ENCODE data around the gene ABO.

Gene ABO

DNA sequence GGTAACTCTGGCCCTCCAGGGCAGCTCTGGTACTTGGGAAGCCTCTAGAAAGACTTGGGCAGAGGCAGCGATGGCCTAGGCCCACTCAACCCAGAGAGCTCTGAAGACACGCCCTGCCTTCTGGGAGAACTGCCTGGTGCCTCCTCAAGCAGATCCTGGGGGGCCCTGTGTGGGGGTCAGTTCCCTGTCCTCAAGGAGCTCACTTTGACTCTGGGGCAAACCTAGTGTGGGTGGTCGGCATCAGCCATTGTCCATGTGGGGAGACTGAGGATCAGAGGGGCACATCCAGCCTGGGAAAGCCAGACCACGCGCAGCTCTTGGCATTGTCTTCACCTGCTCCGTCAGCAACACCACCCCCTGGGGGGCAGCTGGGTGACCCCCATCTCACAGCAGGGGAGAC is 28.0 kb downstream of the ABO start:
- H3K27ac ChIP-seq (ENCODE audit: low read depth, low read length) = no peak overlapping the region
- H3K79me2 ChIP-seq (ENCODE audit: control insufficient read depth, low read length) = no peaks in the 10 kb centered on the region
- TF ChIP-seq, protein P1, sequence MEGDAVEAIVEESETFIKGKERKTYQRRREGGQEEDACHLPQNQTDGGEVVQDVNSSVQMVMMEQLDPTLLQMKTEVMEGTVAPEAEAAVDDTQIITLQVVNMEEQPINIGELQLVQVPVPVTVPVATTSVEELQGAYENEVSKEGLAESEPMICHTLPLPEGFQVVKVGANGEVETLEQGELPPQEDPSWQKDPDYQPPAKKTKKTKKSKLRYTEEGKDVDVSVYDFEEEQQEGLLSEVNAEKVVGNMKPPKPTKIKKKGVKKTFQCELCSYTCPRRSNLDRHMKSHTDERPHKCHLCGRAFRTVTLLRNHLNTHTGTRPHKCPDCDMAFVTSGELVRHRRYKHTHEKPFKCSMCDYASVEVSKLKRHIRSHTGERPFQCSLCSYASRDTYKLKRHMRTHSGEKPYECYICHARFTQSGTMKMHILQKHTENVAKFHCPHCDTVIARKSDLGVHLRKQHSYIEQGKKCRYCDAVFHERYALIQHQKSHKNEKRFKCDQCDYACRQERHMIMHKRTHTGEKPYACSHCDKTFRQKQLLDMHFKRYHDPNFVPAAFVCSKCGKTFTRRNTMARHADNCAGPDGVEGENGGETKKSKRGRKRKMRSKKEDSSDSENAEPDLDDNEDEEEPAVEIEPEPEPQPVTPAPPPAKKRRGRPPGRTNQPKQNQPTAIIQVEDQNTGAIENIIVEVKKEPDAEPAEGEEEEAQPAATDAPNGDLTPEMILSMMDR (IDR thresholded peaks at IDR 0.05; ENCODE audit: low read depth, low read length, poor library complexity, severe bottlenecking) = no peak
- TF ChIP-seq EZH2phosphoT487 (IDR thresholded peaks at IDR 0.05; ENCODE audit: borderline replicate concordance, low read length) = no peak
- no peaks in the 10 kb centered on the region for H3F3A ChIP-seq (ENCODE audit: control insufficient read depth, insufficient read depth)
- H3K9me3 ChIP-seq (ENCODE audit: control insufficient read depth, insufficient read depth, low read length) = no peaks in the 10 kb centered on the region
- H3K36me3 ChIP-seq (ENCODE audit: control insufficient read depth, low read length) = no peaks in the 10 kb centered on the region
- H3K4me3 ChIP-seq (ENCODE audit: low read length) = no peak overlapping the region
- H3K9me2 ChIP-seq (replicated peaks; ENCODE audit: control insufficient read depth, low read length) = no peaks in the 10 kb centered on the region
- no peaks in the 10 kb centered on the region for H3K4me1 ChIP-seq (ENCODE audit: control insufficient read depth, low read length)
- no peak overlapping the region for H3K4me2 ChIP-seq (ENCODE audit: low read length)
- no peaks in the 10 kb centered on the region for H4K20me1 ChIP-seq (ENCODE audit: control insufficient read depth, insufficient read depth, low read depth, low read length)
- H3K27me3 ChIP-seq (ENCODE audit: control insufficient read depth, low read length) = peaks cover 13% of the 10 kb centered on the region

DNA sequence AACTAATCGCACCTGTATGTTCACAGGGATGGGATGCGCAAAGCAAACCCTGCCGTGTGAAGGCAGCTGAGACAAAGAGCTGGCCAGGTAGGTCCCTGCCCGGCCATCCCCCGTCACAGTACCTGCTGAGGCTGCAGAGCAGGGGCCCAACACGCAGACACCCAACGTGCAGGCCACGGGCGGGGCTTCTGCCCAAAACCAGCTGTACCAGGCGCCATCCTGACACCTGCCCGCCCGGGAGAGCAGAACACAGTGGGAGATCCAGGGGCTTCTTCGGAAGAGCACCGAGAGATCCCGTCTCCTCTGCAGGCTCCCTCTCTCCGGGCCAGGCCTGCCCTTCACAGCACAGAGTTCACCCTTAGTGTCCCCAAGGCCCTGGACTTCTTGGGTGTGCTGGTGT is 28.4 kb downstream of the ABO start:
- no peak overlapping the region for H3K4me3 ChIP-seq (ENCODE audit: low read length)
- peaks cover 13% of the 10 kb centered on the region for H3K27me3 ChIP-seq (ENCODE audit: control insufficient read depth, low read length)
- H3K4me1 ChIP-seq (ENCODE audit: control insufficient read depth, low read length) = no peaks in the 10 kb centered on the region

DNA sequence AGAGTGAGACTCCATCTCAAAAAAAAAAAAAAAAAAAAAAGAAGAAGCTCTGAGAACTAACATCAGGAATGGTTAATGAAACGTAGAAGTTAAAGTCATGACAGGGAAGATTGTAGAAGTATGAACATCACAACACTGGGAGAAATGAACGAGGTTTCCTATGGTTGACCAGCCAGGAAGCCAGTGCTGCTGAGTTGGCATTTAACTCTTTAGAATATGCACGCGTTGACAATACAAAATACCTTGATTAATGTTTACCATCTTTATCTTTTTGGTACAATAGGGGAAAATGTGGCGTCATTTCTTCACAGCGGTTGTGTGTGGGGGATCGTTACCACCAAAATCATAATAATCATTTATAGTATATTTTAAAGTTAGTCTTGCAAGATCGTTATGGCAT is 32.0 kb downstream of the ABO start:
- no peaks in the 10 kb centered on the region for H4K20me1 ChIP-seq (ENCODE audit: control insufficient read depth, insufficient read depth, low read depth, low read length)
- H3K9me3 ChIP-seq (ENCODE audit: control insufficient read depth, insufficient read depth, low read length) = no peaks in the 10 kb centered on the region
- H3K36me3 ChIP-seq (ENCODE audit: control insufficient read depth, low read length) = no peaks in the 10 kb centered on the region
- H3K27ac ChIP-seq (ENCODE audit: low read depth, low read length) = no peak overlapping the region
- TF ChIP-seq, protein P1 (IDR thresholded peaks at IDR 0.05; ENCODE audit: low read depth, low read length, poor library complexity, severe bottlenecking) = no peak
- TF ChIP-seq EZH2phosphoT487 (IDR thresholded peaks at IDR 0.05; ENCODE audit: borderline replicate concordance, low read length) = no peak
- H3K4me1 ChIP-seq (ENCODE audit: control insufficient read depth, low read length) = peaks cover 7% of the 10 kb centered on the region
- no peak overlapping the region for H3K4me2 ChIP-seq (ENCODE audit: low read length)
- H3K4me3 ChIP-seq (ENCODE audit: low read length) = no peak overlapping the region
- no peaks in the 10 kb centered on the region for H3K79me2 ChIP-seq (ENCODE audit: control insufficient read depth, low read length)
- H3F3A ChIP-seq (ENCODE audit: control insufficient read depth, insufficient read depth) = no peaks in the 10 kb centered on the region
- no peaks in the 10 kb centered on the region; the same call in 1 of the 2 replicates for H3K27me3 ChIP-seq (ENCODE audit: control insufficient read depth, low read length)
- H3K9me2 ChIP-seq (replicated peaks; ENCODE audit: control insufficient read depth, low read length) = no peaks in the 10 kb centered on the region

More for the DNA sequence above, 28.4 kb downstream of the ABO start:
- Histone ChIP-seq H3K9me2 (replicated peaks; ENCODE audit: control insufficient read depth, low read length) (no peaks in the 10 kb centered on the region), H4K20me1 (ENCODE audit: control insufficient read depth, insufficient read depth, low read depth, low read length) (no peaks in the 10 kb centered on the region), H3F3A (ENCODE audit: control insufficient read depth, insufficient read depth) (no peaks in the 10 kb centered on the region), H3K27ac (ENCODE audit: low read depth, low read length) (no peak overlapping the region), H3K9me3 (ENCODE audit: control insufficient read depth, insufficient read depth, low read length) (no peaks in the 10 kb centered on the region), H3K79me2 (ENCODE audit: control insufficient read depth, low read length) (no peaks in the 10 kb centered on the region), H3K36me3 (ENCODE audit: control insufficient read depth, low read length) (no peaks in the 10 kb centered on the region), H3K4me2 (ENCODE audit: low read length) (no peak overlapping the region)
- TF ChIP-seq, protein P1 (IDR thresholded peaks at IDR 0.05; ENCODE audit: low read depth, low read length, poor library complexity, severe bottlenecking) = no peak
- TF ChIP-seq EZH2phosphoT487 (IDR thresholded peaks at IDR 0.05; ENCODE audit: borderline replicate concordance, low read length) = no peak

All from DOHH2 (cell line).